ENCODE measurements around the gene NELL2. TPM values are rescaled to one million over a fixed set of nuclear protein-coding genes. Genes with fewer than 3 reads are reported as not detected.

The NELL2 gene
- polyA plus RNA-seq, 1 of the 3 experiments (the other 2 are of a cell fraction), result 0.35 TPM

- Histone ChIP-seq H3K9me3 (no peaks in the 10 kb centered on the region), H3K4me2 (no peak overlapping the region), H3K36me3 (replicated peaks in 1 of 2; ENCODE audit: control insufficient read depth in 1 of 2, insufficient read depth in 2 of 2, low read length in 1 of 2) (no peaks in the 10 kb centered on the region), H3K9ac (no peak overlapping the region), H2AFZ (ENCODE audit: low read depth) (no peak overlapping the region), H3K4me1 (ENCODE audit: control insufficient read depth in 1 of 2, insufficient read depth in 2 of 2, low read depth in 1 of 2, low read length in 1 of 2) (no peaks in the 10 kb centered on the region), H3K27me3 (ENCODE audit: insufficient read depth) (no peaks in the 10 kb centered on the region), H3K9me2 (no peaks in the 10 kb centered on the region), H3K27ac (ENCODE audit: low read depth in 2 of 2, low read length in 1 of 2) (no peak overlapping the region), H3K79me2 (ENCODE audit: insufficient read depth) (no peaks in the 10 kb centered on the region), H3K4me3 (ENCODE audit: low read depth in 2 of 2, low read length in 1 of 2) (no peak overlapping the region), H4K20me1 (ENCODE audit: insufficient read depth) (no peaks in the 10 kb centered on the region), H3F3A (replicated peaks; ENCODE audit: insufficient read depth) (no peaks in the 10 kb centered on the region)
- ChIA-PET CTCF (no interaction called here), POLR2A (no interaction called here)
- DNase-seq, result no peak
- TF ChIP-seq GATA2 (CRISPR knock-in tag; IDR thresholded peaks at IDR 0.05) (no peak), YY1 (IDR thresholded peaks at IDR 0.05; ENCODE audit: low read depth) (no peak), PBX3 (IDR thresholded peaks at IDR 0.05) (no peak), MAX (IDR thresholded peaks at IDR 0.05; ENCODE audit: low read depth) (no peak), ELF1 (IDR thresholded peaks at IDR 0.05) (no peak), RAD21 (IDR thresholded peaks at IDR 0.05; ENCODE audit: low read length) (no peak), CTCF (IDR thresholded peaks at IDR 0.05) (no peak), FOXM1 (IDR thresholded peaks at IDR 0.05; ENCODE audit: low read depth) (no peak), SMC3 (IDR thresholded peaks at IDR 0.05; ENCODE audit: low read depth, low read length) (no peak), FOXJ3 (CRISPR knock-in tag; IDR thresholded peaks at IDR 0.05) (no peak), USF1 (IDR thresholded peaks at IDR 0.05; ENCODE audit: borderline replicate concordance, low read depth) (no peak), TEAD4 (IDR thresholded peaks at IDR 0.05; ENCODE audit: borderline replicate concordance, insufficient read depth) (no peak), RXRA (IDR thresholded peaks at IDR 0.05; ENCODE audit: borderline replicate concordance, low read depth) (no peak), SIN3A (IDR thresholded peaks at IDR 0.05; ENCODE audit: borderline replicate concordance, low read depth, low read length) (no peak)
- WGBS (ENCODE audit: low lambda C conversion rate), result 5% methylated on average over 1 of the region's 1 CpG
These were observed 202.3 kb downstream of the NELL2 start for GRCh38 chr12:44673811-44674210.

- Histone ChIP-seq H3K36me3 (replicated peaks in 1 of 2; ENCODE audit: control insufficient read depth in 1 of 2, insufficient read depth in 2 of 2, low read length in 1 of 2) (no peaks in the 10 kb centered on the region), H3F3A (replicated peaks; ENCODE audit: insufficient read depth) (no peaks in the 10 kb centered on the region), H3K4me3 (ENCODE audit: low read depth in 2 of 2, low read length in 1 of 2) (no peak overlapping the region), H3K4me1 (ENCODE audit: control insufficient read depth in 1 of 2, insufficient read depth in 2 of 2, low read depth in 1 of 2, low read length in 1 of 2) (no peaks in the 10 kb centered on the region), H3K79me2 (ENCODE audit: insufficient read depth) (no peaks in the 10 kb centered on the region), H3K27ac (ENCODE audit: low read depth in 2 of 2, low read length in 1 of 2) (no peak overlapping the region), H3K9ac (no peak overlapping the region), H3K4me2 (no peak overlapping the region), H3K27me3 (ENCODE audit: insufficient read depth) (no peaks in the 10 kb centered on the region), H3K9me2 (no peaks in the 10 kb centered on the region), H3K9me3 (no peaks in the 10 kb centered on the region), H4K20me1 (ENCODE audit: insufficient read depth) (no peaks in the 10 kb centered on the region), H2AFZ (ENCODE audit: low read depth) (no peak overlapping the region)
- CTCF ChIA-PET, result no interaction called here
- DNase-seq, result no peak
- WGBS (ENCODE audit: low lambda C conversion rate), result 40% methylated on average over 4 of the region's 5 CpGs
- POLR2A ChIA-PET, result no interaction called here
- TF ChIP-seq IRF3 (IDR thresholded peaks at IDR 0.05; ENCODE audit: low read depth, low read length) (no peak), NFIC (IDR thresholded peaks at IDR 0.05; ENCODE audit: borderline replicate concordance) (no peak), FOXJ3 (CRISPR knock-in tag; IDR thresholded peaks at IDR 0.05) (no peak), USF1 (IDR thresholded peaks at IDR 0.05; ENCODE audit: borderline replicate concordance, low read depth) (no peak), GATA2 (CRISPR knock-in tag; IDR thresholded peaks at IDR 0.05) (no peak), TEAD4 (IDR thresholded peaks at IDR 0.05; ENCODE audit: borderline replicate concordance, insufficient read depth) (no peak), SIN3A (IDR thresholded peaks at IDR 0.05; ENCODE audit: borderline replicate concordance, low read depth, low read length) (no peak), MXI1 (IDR thresholded peaks at IDR 0.05; ENCODE audit: low read depth, low read length) (no peak), RFX5 (IDR thresholded peaks at IDR 0.05; ENCODE audit: low read length) (no peak), TAF1 (IDR thresholded peaks at IDR 0.05; ENCODE audit: borderline replicate concordance, low read depth, low read length) (no peak), EP300 (IDR thresholded peaks at IDR 0.05; ENCODE audit: borderline replicate concordance in 1 of 2, low read depth in 1 of 2, low read length in 1 of 2) (no peak), POLR2AphosphoS5 (IDR thresholded peaks at IDR 0.05; ENCODE audit: low read depth, low read length) (no peak), TCF12 (IDR thresholded peaks at IDR 0.05) (no peak), USF2 (IDR thresholded peaks at IDR 0.05; ENCODE audit: borderline replicate concordance, low read depth, low read length) (no peak)
These were observed 204.1 kb downstream of the NELL2 start for GRCh38 chr12:44672042-44672441.

Measured in SK-N-SH (cell line).